GM19035 (cell line): Measurements from ENCODE around the gene FAM168A.

Source experiments
- ATAC-seq: cut with Tn5 transposase; IDR thresholded peaks from one replicate; pipeline ENCODE4 v1.9.1; 2021; ENCODE audit not compliant: unreplicated experiment

FAM168A gene

GRCh38 chr11:73392108-73393010 is 205.6 kb downstream of the FAM168A start:
- ATAC-seq: no peak

DNA sequence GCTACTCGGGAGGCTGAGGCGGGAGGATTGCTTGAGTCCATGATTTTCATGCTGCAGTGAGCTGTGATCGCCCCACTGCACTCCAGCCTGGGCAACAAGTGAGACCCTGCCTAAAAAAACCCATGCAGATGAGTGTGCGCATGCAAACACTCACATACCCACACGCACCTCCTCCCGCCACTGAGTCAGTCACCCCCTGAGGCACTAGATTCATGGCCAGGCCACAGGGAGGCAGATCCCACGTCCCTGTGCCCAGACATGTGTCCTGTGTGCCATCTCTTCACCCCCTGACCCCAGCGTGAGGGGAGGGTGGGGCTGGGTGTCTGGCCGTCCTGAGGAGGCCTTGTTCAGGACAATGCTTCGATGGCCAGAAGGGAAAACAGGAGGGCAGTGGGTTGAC is 206.2 kb downstream of the FAM168A start:
- ATAC-seq: no peak

- ATAC-seq: no peak
These were observed 207.0 kb downstream of the FAM168A start for GRCh38 chr11:73390601-73391565.

DNA sequence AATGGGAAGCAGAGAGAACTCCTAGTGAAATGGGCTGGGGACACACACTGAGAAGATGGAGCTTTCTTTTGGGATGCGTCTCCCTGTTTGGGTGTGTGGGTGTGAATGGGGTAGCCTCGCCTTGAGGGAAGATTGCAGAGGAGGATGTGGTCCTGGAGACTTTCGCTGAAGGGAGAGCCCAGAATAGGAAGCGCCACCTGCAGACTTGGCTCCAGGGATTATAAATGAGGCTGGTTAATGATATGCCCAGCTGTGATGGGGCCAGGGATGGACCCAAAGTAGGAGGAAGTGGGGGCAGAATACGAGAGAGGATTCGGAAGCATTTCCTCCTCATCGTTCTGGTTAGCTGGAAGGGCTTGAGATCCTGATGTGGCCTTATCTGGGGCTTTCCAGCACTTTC is 208.0 kb downstream of the FAM168A start:
- ATAC-seq: no peak

GRCh38 chr11:73389134-73389525 is 208.8 kb downstream of the FAM168A start:
- no peak for ATAC-seq

DNA sequence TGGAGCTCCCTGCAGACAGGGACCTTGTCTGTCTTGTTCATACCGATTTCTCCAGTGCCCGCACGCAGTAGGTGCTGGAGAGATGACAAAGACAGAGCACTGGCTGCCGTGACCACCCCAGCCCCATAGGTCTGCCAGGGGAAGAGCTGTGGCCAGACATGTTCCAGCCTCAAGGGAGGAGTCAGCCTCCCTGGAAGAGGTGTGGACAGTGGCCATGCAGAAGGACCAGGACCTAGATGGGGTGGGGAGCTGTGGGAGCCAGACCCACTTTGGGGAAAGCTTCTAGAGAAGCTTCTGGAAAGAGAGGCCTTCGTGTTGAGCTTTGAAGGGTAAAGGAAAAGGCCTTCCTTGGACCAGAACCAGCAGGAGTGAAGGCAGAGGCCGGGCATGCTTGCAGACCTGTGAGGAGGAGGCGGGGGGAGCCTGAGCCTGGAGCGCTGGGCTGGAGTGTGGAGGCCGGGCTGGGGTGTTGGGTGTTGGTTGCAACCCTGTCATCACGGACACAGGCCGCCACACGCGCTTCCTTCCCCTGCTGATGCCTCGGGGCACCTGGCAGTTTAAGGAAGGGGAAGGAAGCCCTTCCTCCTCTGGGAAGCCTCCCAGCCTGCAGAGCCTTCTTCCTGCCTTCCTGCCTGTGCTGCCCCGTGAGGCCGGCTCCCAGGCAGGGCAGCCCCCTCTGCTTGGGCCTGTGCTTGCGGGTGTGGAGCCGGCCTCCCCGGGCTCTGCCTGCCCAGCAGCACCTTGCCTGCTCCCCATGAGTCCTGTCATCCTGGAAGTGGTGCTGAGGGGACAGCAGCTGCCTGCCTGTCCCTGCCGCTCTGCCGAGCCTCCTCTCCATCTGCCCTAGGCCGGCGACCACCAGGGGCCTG is 209.4 kb downstream of the FAM168A start:
- ATAC-seq: no peak

DNA sequence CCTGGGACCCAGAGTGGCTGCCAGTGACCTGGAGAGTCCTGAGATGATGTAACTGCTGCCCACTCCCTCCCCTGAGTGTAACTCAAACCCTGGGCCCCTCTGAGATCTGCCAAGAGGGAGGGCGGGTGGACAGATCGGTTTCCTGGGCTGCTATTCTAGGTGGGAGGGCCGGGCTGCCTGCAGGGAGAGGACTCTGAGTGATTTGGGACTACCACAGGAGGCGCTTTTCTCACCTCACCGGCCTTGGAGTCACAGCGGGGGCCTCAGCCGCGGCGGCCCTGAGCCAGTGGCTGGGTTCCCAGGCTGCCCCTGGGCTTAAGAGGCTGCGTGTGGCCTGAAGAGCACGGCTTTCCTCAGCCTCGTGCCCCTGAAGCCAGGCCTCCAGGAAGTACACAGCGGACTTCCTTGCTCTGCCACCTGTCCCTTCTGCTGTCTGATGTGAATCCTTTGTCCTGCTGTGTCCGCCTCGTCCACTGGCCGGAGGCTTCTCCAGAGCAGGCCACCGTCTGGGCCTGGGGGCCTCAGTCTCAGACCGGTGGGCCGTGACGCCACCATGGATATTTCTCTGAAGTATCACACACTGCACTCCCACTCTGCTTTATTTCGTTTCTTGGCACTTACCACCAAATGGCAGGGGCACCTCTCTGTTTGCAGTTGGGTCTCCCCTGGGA is 210.2 kb downstream of the FAM168A start:
- ATAC-seq: no peak

GRCh38 chr11:73386546-73386945 is 211.4 kb downstream of the FAM168A start:
- ATAC-seq: no peak

GRCh38 chr11:73386016-73386415 is 211.9 kb downstream of the FAM168A start:
- no peak for ATAC-seq

DNA sequence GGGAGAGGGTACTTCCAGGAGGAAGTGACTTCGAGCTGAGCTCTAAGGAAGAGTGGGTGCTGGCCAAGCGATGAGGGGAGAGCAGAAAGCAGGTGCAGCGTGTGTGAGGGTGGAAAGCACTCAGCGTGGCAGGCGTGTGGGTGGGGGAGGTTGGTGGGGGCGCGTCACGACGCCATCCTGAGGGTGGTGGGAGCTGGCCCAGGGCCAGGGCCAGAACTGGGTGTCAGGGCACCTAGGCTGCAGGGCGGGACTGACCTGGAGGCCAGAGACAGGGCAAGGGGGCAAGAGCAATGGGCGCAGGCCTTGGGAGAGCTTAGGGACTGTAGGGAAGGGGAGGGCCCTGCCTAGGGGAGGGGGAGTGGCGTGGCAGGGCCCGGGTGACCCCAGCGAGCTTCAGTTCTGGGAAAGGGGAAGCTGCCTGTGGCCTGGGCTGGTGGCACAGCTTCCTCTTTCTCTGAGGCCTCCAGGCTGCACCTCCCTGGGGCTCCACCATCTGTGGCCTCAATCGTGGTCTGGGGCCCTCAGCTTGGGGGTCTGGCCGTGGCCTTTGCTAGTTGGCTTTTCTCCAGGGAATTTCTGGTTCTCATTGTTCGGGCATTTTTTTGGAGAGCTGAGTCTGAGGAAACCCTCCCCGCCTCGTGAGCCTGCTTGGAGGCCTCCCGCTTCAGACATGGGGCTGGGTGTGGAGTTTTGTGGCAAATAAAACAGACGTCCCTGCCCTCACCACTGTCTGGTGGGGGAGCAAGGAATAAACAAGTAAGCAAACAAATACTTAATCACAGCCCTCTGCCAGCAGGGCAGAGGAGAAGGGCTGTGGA is 212.8 kb downstream of the FAM168A start:
- no peak for ATAC-seq

GRCh38 chr11:73384531-73384871 is 213.4 kb downstream of the FAM168A start:
- no peak for ATAC-seq

DNA sequence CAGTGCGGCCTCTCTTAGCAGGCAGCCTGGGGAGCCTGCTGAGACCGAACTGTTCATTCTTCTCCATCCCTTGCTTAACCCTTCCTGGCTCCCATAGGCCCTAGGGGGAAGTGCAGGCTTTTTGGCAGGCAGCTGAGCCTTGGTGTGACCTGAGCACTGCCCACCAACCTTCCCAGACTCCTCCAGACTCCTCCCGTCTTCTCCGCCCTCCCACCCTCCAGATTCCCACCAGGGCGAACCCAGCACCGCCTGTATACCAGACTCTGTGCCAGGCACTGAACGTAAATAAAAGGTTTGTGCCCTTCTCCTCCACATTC is 213.8 kb downstream of the FAM168A start:
- no peak for ATAC-seq

- ATAC-seq: no peak
These were observed 214.4 kb downstream of the FAM168A start for GRCh38 chr11:73383249-73384124.

DNA sequence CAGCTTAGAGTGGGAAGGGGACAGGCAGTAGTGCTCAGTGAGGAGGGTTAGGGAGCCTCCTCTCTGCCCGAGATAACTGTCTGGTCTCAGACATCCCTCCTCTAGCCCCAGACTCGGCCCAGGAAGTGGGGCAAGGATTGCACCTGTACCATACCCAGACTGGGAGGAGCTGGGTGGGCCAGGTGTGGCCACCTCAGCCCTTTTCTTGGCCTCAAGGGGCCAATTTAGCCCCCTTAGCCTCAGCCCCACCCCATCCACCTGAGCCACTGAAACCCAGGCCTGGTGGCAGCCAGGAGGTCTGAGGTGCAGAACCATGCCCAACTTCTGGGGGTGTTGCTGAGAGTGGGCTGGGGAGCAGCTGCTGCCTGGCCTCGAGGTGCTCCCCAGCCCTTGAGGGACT is 215.2 kb downstream of the FAM168A start:
- ATAC-seq: no peak

DNA sequence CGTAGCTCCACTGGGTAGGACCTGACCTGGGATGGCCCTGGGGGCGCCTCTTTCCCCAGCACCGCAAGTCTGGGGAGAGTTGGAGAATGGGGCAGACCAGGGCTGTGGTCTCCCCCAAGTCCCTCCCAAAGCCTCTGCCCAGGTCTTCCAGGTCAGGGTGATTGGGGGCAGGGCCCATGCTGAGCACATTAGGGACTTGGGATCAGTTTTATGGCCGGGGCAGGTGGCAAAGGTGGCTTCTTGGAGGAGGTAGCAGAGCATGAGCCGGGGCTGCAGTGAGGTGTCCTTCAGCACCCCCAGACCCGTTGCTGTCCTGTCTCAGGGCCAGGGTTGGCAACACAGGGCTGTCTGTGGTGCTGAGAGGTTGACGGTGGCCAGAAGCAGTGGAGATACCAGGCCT is 215.7 kb downstream of the FAM168A start:
- no peak for ATAC-seq

DNA sequence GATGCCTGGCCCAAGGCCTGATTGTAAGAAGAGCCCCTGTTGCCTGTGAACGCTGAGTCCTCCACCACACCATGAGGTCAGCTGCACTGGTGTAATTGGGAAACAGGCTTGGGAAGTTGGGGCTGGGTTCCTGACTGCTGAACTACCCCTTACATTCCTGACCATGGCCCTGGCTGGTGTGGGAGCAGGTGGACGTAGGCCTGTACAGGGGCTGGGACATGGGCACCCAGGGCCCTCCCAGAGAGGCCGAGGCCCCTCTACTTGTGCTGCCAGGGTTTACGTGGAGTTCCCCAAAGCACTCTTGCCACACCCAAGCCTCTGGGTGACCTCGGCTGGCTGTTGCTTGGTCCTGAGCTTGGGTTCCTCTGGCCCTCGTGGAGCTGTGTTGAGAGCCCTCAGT is 216.3 kb downstream of the FAM168A start:
- no peak for ATAC-seq

DNA sequence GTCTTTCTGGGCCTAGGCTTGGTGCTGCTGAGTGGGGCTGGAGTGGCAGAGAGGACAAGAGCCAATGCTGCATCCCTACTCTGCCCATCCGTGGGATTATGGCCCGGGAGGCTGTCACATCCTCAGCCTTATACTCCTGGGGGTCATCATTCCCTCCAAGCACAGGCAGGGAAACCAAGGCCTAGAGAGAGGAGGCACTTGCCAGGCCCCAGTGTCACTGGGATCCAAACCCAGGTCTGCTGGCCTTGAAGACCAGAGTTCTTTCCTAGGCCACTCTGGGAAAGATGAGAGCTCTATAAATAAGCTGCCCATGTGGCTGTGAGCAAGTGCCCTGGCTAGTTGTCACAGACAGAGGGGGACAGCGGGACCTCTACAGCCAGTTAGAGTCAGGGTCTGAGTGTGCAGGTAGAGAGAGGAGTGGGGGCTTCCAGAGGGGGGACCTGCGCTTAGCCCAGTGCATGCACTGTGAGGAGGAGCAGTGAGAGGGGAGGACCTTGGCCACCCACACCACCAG is 217.0 kb downstream of the FAM168A start:
- no peak for ATAC-seq

DNA sequence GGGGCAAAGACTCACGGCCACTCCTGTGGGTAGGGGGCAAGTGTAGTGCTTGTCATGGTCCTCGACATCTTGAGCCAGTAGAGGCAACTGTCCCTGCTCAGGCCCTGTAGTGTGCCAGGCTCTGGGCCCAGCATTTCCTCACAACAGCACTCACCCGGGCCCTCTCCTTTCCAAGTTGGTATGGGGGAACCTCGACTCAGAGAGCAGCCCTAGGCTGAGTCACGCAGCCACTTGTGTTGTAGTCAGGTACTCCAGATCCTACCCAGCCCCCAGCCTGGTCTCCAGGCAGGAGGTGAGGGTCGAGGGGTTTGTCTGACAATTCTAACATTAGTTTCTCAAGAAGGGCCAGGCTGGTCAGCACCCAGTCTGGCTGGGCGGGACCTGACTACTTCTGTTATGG is 217.6 kb downstream of the FAM168A start:
- ATAC-seq: no peak
